MM.1S (cell line): ENCODE measurements around the gene FGF18.

Source experiments
- DNase-seq: peaks from one replicate; pipeline ENCODE4 v3.0.0-alpha.2; 2015
- H2AFZ ChIP-seq: fragments of 300-600 bp; sonication (generic); 2 replicates; pipeline ENCODE4 v1.6.0; 2016; ENCODE audit warnings: antibody characterized with exemption, low read length
- H3F3A ChIP-seq: fragments of 300-600 bp; sonication (generic); 2 replicates; pipeline ENCODE4 v1.6.1; 2016; ENCODE audit warnings: mild to moderate bottlenecking, antibody characterized with exemption, low read length, moderate library complexity, mixed read lengths; ENCODE audit not compliant: insufficient read depth
- H3K27ac ChIP-seq: fragments of 300-600 bp; sonication (generic); 2 replicates; pipeline ENCODE4 v1.5.1; 2016; ENCODE audit warnings: mild to moderate bottlenecking, low read length
- H3K27me3 ChIP-seq: fragments of 300-600 bp; sonication (generic); replicated peaks from 2 replicates; pipeline ENCODE4 v1.6.0; 2016; ENCODE audit warnings: low read length; ENCODE audit not compliant: insufficient read depth
- H3K36me3 ChIP-seq: fragments of 300-600 bp; sonication (generic); replicated peaks from 2 replicates; pipeline ENCODE4 v1.6.1; 2016; ENCODE audit warnings: mild to moderate bottlenecking, low read length, mixed read lengths; ENCODE audit not compliant: insufficient read depth
- H3K4me1 ChIP-seq: fragments of 300-600 bp; sonication (generic); 2 replicates; pipeline ENCODE4 v1.6.1; 2016; ENCODE audit warnings: low read length, mixed read lengths
- H3K4me2 ChIP-seq: fragments of 300-600 bp; sonication (generic); 2 replicates; pipeline ENCODE4 v1.6.0; 2016; ENCODE audit warnings: low read depth, low read length
- H3K4me3 ChIP-seq: fragments of 300-600 bp; sonication (generic); 2 replicates; pipeline ENCODE4 v1.5.1; 2016; ENCODE audit warnings: low read length, mixed read lengths
- H3K79me2 ChIP-seq: fragments of 300-600 bp; sonication (generic); 2 replicates; pipeline ENCODE4 v1.6.1; 2016; ENCODE audit warnings: mixed run types, low read length, mixed read lengths
- H3K9ac ChIP-seq: fragments of 300-600 bp; sonication (generic); 2 replicates; pipeline ENCODE4 v1.6.1; 2016; ENCODE audit warnings: low read length, mixed read lengths
- H3K9me2 ChIP-seq: fragments of 300-600 bp; sonication (generic); replicated peaks from 2 replicates; pipeline ENCODE4 v1.6.1; 2016; ENCODE audit warnings: mild to moderate bottlenecking, low read length, mixed read lengths; ENCODE audit not compliant: insufficient read depth
- H3K9me3 ChIP-seq: fragments of 300-600 bp; sonication (generic); replicated peaks from 2 replicates; pipeline ENCODE4 v1.6.1; 2016; ENCODE audit warnings: mild to moderate bottlenecking, low read length, mixed read lengths; ENCODE audit not compliant: insufficient read depth
- H4K20me1 ChIP-seq: fragments of 300-600 bp; sonication (generic); 2 replicates; pipeline ENCODE4 v1.6.1; 2016; ENCODE audit warnings: mild to moderate bottlenecking, low read length, moderate library complexity, mixed read lengths; ENCODE audit not compliant: insufficient read depth
- CTCF ChIP-seq: fragments of 300-600 bp; sonication (generic); IDR thresholded peaks from 2 replicates; pipeline ENCODE4 v1.5.1; 2016; ENCODE audit warnings: antibody characterized with exemption, low read length, mixed read lengths
- EZH2 ChIP-seq: fragments of 300-600 bp; sonication (generic); optimal IDR thresholded peaks from 2 replicates; pipeline ENCODE3; 2017; ENCODE audit warnings: low read depth, mild to moderate bottlenecking, antibody characterized with exemption, low read length, mixed read lengths
- EZH2phosphoT487 ChIP-seq: fragments of 300-600 bp; sonication (generic); IDR thresholded peaks from 2 replicates; pipeline ENCODE4 v1.6.1; 2018; ENCODE audit warnings: antibody characterized with exemption, low read length

FGF18 gene

GRCh38 chr5:171462928-171463861 lies 43.7 kb downstream of the FGF18 start:
- H3K79me2 ChIP-seq: no peaks in the 10 kb centered on the region

DNA sequence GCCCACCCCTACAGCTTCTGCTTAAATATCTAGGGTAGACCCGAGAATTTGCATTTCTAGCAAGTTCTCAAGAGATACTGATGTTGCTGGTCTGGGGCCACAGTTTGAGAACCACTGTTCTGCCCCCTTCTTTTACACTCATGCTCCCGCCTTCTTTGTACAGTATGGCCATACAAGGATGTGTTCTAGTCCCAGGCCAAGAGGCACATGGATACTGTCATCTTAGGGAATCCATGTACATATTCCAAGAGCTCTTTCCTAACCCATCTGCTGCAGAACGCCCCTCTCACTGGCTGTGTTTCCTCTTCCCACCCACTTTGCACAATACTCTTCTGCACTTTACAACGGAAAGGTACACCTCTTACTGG lies 44.4 kb downstream of the FGF18 start:
- Histone ChIP-seq H3K4me1 (no peaks in the 10 kb centered on the region), H3K4me2 (no peak overlapping the region), H3K79me2 (no peaks in the 10 kb centered on the region), H2AFZ (no peak overlapping the region), H3K27ac (no peak overlapping the region), H4K20me1 (no peaks in the 10 kb centered on the region), H3K9me2 (no peaks in the 10 kb centered on the region), H3K9ac (no peak overlapping the region), H3K27me3 (no peaks in the 10 kb centered on the region; the same call in 1 of the 2 replicates), H3K4me3 (no peak overlapping the region), H3F3A (no peaks in the 10 kb centered on the region), H3K36me3 (no peaks in the 10 kb centered on the region), H3K9me3 (no peaks in the 10 kb centered on the region)
- TF ChIP-seq EZH2phosphoT487 (no peak), CTCF (no peak), EZH2 (no peak)
- DNase-seq: no peak

More at GRCh38 chr5:171462928-171463861, 43.7 kb downstream of the FGF18 start:
- Histone ChIP-seq H3K27ac (no peak overlapping the region), H3K27me3 (no peaks in the 10 kb centered on the region; the same call in 1 of the 2 replicates), H3K9ac (no peak overlapping the region), H3K36me3 (no peaks in the 10 kb centered on the region), H3K4me2 (no peak overlapping the region), H3K9me3 (no peaks in the 10 kb centered on the region), H3K9me2 (no peaks in the 10 kb centered on the region), H3K4me3 (no peak overlapping the region), H3F3A (no peaks in the 10 kb centered on the region), H4K20me1 (no peaks in the 10 kb centered on the region), H2AFZ (no peak overlapping the region), H3K4me1 (no peaks in the 10 kb centered on the region)
- DNase-seq: no peak
- no peak for TF ChIP-seq EZH2

DNA sequence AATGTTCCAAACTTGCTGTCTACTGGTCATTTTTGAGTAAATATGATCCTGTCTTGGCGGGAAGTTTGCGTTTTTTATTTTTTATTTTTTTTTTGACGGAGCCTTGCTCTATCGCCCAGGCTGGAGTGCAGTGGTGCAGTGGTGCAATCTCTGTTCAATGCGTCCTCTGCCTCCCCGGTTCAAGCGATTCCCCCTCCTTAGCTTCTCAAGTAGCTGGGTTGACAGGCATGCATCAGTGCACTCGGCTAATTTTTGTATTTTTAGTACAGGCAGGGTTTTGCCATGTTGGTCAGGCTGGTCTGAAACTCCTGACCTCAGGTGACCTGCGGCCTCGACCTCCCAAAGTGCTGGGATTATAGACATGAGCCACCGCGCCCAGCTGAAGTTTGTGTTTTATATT lies 45.4 kb downstream of the FGF18 start:
- H3K4me1 ChIP-seq: no peaks in the 10 kb centered on the region
- no peak overlapping the region for H3K4me3 ChIP-seq
- no peak for TF ChIP-seq EZH2phosphoT487
- TF ChIP-seq EZH2: no peak
- no peak for TF ChIP-seq CTCF
- no peak overlapping the region for H2AFZ ChIP-seq
- no peaks in the 10 kb centered on the region for H3K9me3 ChIP-seq
- H3K9me2 ChIP-seq: no peaks in the 10 kb centered on the region
- DNase-seq: no peak
- H3K4me2 ChIP-seq: no peak overlapping the region
- H3K36me3 ChIP-seq: no peaks in the 10 kb centered on the region
- no peaks in the 10 kb centered on the region for H3F3A ChIP-seq
- H3K79me2 ChIP-seq: no peaks in the 10 kb centered on the region
- H4K20me1 ChIP-seq: no peaks in the 10 kb centered on the region
- no peak overlapping the region for H3K27ac ChIP-seq
- H3K9ac ChIP-seq: no peak overlapping the region
- H3K27me3 ChIP-seq: no peaks in the 10 kb centered on the region; the same call in 1 of the 2 replicates

DNA sequence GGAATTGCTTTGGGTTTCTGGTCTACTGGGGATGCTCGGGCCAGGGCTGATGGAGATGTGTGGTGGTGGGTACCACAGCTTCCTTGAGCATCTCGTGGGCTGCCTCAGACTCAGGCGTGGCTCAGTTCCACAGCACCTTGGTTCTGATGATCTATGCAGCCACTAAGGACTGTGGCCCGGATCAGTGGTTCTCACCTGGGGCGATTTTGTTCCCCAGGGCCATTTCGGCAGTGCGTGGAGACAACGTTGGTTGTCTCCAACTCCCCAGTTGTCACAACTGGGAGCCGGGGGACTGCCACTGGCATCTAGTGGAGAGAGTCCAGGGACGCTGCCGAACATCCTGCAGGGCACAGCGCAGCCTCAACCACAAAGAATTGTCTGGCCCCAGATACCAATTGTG lies 47.7 kb downstream of the FGF18 start:
- Histone ChIP-seq H3F3A (no peaks in the 10 kb centered on the region), H3K4me3 (no peak overlapping the region), H3K36me3 (no peaks in the 10 kb centered on the region), H3K79me2 (no peaks in the 10 kb centered on the region), H4K20me1 (no peaks in the 10 kb centered on the region), H3K4me2 (no peak overlapping the region), H3K27ac (no peak overlapping the region), H3K9ac (no peak overlapping the region), H3K9me2 (no peaks in the 10 kb centered on the region), H3K27me3 (no peaks in the 10 kb centered on the region; the same call in 1 of the 2 replicates), H2AFZ (no peak overlapping the region), H3K4me1 (no peaks in the 10 kb centered on the region), H3K9me3 (no peaks in the 10 kb centered on the region)
- TF ChIP-seq EZH2phosphoT487: no peak
- TF ChIP-seq CTCF: no peak
- TF ChIP-seq EZH2: no peak
- DNase-seq: no peak
